Cardiac fibroblast (primary cell): ENCODE results near the gene YARS1.

Experiments
- DNase-seq, 2 donors: peaks; one replicate each; pipeline versions ENCODE4 v3.0.0 to v3.0.0-alpha.2; 2010; ENCODE audit warnings: low read depth in 2 of 2
- H3K4me3 ChIP-seq, 2 donors: replicated peaks in 1 of 2; 1 replicate in 1 of 2; 2 replicates in 1 of 2; pipeline ENCODE4 v1.5.1; 2011; ENCODE audit warnings: low read depth in 2 of 2, low read length in 2 of 2, mild to moderate bottlenecking in 2 of 2, moderate library complexity in 1 of 2
- TF ChIP-seq, protein P1 (sequence below): IDR thresholded peaks from one replicate; pipeline ENCODE4 v1.5.1; 2011; ENCODE audit warnings: low read depth, mild to moderate bottlenecking, low read length, inconsistent platforms

YARS1 gene

DNA sequence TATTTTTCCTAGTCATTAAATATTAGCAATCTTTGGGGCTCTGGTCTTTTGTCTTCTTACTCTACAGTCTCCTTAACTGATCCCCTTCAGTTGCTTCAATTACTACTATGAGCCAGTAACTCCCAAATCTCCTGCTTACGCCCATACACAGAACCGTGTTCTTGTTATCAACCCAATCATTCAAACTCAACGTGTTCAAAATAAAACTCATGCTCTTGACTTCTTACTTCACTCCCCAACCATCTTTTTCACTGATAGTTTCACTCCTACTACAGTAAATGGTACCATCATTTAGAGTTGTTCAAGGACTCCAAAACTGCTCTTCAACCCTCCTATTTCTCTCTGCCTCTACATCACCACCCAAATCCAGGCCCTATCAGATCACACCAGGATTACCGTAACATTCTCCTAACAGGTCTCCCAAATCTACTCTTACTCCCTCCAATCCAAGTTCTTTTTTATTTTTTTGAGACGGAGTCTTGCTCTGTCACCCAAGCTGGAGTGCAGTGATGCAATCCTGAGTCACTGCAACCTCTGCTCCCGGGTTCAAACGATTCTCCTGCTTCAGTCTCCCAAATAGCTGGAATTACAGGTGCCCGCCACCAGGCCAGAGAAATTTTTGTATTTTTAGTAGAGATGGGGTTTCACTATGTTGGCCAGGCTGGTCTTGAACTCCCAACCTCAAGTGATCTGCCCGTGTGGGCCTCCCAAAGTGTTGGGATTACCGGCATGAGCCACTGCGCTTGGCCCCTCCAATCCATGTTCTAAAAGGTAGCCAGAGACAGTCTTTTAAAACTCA is 3.0 kb downstream of the YARS1 start:
- DNase-seq, result peak; percentile 39 to 76
- H3K4me3 ChIP-seq, result no peak overlapping the region
- TF ChIP-seq, protein P1, sequence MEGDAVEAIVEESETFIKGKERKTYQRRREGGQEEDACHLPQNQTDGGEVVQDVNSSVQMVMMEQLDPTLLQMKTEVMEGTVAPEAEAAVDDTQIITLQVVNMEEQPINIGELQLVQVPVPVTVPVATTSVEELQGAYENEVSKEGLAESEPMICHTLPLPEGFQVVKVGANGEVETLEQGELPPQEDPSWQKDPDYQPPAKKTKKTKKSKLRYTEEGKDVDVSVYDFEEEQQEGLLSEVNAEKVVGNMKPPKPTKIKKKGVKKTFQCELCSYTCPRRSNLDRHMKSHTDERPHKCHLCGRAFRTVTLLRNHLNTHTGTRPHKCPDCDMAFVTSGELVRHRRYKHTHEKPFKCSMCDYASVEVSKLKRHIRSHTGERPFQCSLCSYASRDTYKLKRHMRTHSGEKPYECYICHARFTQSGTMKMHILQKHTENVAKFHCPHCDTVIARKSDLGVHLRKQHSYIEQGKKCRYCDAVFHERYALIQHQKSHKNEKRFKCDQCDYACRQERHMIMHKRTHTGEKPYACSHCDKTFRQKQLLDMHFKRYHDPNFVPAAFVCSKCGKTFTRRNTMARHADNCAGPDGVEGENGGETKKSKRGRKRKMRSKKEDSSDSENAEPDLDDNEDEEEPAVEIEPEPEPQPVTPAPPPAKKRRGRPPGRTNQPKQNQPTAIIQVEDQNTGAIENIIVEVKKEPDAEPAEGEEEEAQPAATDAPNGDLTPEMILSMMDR, result no peak

DNA sequence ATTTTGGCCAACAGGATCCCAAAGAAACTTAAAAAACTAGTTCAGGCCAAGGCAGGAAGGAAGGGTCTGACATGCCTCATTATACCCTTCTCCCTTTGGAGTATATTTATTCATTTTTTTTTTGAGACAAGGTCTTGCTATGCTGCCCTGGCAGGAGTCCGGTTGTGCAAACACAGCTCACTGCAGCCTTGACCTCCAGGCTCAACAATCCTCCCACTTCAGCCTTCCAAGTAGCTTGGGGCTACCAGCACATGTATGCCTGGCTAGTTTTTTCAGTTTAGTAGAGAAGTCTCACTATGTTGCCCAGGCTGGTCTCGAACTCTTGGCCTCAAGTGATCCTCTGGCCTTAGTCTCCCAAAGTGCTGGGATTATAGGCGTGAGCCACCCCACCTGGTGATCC is 5.2 kb downstream of the YARS1 start:
- H3K4me3 ChIP-seq, result no peak overlapping the region
- DNase-seq, result no peak
- TF ChIP-seq, protein P1, result no peak

DNA sequence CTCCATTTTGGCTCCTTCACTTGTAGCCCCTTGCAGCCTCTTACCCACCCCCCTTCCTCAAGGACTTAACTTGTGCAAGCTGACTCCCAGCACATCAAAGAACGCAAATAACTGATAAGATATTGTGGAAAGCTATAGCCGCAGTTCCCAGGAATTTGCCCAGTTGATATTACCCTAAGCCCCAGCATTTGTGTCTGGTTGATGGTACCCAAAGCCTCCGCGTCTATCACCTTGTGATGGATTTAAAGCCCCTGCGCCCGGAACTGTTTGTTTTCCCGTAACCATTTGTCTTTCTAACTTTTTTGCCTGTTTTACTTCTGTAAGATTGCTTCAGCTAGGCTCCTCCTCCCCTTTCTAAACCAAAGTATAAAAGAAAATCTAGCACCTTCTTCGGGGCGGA is 5.9 kb downstream of the YARS1 start:
- no peak for DNase-seq
- H3K4me3 ChIP-seq, result no peak overlapping the region
- TF ChIP-seq, protein P1, result no peak

DNA sequence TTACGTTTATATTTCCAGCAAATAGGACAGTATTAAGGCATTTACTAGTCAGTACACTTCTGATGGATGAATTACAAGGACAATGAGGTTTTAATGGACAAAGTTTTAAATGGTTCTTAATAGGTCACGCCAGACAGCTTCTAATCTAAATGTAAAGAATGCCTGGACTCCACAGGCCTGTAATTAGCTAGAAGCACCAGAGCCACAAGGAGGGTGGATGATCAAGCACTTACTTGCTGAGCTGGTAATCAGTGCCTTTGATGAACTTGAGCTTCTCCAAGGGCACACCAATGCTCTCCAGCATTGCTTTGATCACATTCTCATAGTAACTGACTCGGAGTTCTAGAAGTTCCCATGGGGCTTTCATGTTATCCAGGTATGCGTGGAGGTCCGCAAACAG is 6.8 kb downstream of the YARS1 start:
- H3K4me3 ChIP-seq, result no peak overlapping the region
- TF ChIP-seq, protein P1, result no peak
- DNase-seq, result no peak

DNA sequence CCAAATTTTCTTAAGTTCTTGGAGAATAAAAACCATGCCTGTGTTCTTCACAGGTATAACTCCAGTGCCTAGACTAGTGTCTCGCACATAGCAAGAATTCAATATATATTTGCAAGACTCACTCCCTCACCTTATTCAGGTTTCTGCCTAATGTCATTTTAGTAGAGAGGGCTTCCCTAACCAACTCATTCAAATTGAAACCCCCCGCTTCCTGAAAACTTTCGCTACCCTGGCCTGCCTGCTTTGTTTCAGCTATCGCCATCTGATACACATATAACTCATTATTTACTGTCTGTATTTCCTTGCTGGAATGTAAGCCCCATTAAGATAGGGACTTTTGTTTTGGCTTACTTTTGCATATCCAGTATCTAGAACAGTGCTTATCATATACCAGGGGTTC is 8.6 kb downstream of the YARS1 start:
- H3K4me3 ChIP-seq, result no peak overlapping the region
- TF ChIP-seq, protein P1, result no peak

DNA sequence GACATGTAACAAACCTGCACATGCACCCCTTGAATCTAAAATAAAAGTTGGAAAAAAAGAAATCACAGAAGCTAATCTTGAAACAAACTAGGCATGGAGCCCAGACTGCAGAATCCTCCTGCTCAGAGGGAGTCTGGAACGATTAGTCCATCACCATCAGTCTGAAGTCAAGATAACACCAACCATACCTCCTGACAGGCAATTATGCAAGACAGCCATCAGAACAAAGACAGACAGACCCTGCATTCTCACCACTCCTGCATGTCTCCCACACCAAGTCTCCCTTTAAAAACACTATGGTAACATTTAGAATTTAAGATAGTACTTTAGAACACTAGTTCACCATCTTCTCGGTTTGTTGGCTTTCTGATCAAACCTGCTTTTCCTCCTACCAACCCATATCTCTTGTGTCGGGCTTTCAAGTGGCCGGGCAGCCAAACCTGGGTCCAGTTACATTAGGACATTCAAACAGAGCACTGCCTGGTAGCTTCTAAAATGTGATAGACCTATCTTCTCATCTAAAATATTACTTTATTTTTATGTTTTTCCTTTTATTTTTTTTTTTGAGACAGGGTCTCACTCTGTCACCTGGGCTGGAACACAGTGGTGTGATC is 10.1 kb downstream of the YARS1 start:
- peak in 1 of 2 donors; percentile 54 for DNase-seq

More for the DNA sequence above, 8.6 kb downstream of the YARS1 start:
- DNase-seq, result no peak

More for the DNA sequence above, 10.1 kb downstream of the YARS1 start:
- TF ChIP-seq, protein P1, result no peak
- no peak overlapping the region for H3K4me3 ChIP-seq
